8988T (cell line): ENCODE measurements around the gene OR4K14.
"Not testable (repeated sequence)": the region's sequence is repeated elsewhere in the genome, so short reads cannot be mapped to it uniquely, and the experiment has no call there.

ENCODE experiments used
- DNase-seq: peaks from one replicate; pipeline ENCODE4 v3.0.0; 2011

The OR4K14 gene

GRCh38 chr14:20019257-20019865 is at the start of gene OR4K14:
Gene OR4K14 (minus strand): TSS chr14:20019307. CDS start chr14:20015193, 4,114 bp downstream.
- no peak for DNase-seq

- DNase-seq: no peak
Measured at GRCh38 chr14:20059745-20060144, 40.6 kb upstream of the OR4K14 start, which contains the start of gene OR4L1. Gene OR4L1 (plus strand): TSS chr14:20060045. CDS start chr14:20060045, 0 bp downstream.

- DNase-seq: no peak
Measured at GRCh38 chr14:20048202-20048601, 29.1 kb upstream of the OR4K14 start.

GRCh38 chr14:20044243-20044642 is 25.1 kb upstream of the OR4K14 start:
- DNase-seq: no peak

DNA sequence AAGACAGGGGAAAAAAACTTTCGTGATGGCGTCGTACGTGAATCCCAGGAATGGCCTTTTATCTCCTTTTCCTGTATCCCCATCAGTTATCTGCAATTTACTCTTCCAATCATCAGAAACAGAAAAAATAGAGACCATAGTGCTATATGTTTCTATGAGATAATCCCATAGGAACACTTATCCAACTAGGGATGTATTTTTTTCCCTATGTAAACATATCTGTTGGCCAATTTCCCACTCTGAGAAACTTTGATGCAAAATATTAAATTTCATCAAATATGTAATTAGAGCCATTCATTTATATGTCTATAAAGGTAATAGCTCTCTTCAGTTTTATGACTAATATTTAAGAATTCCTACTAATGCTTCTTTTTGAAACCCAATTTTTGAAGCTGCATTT is 16.8 kb upstream of the OR4K14 start, which contains the start of gene OR4K13:
OR4K13 (minus strand) TSS at position 101 of the 400 bp plus-strand sequence. CDS start 1,280 bp downstream, outside the sequence.
- DNase-seq: no peak

- DNase-seq: no peak
Measured at GRCh38 chr14:20035449-20035848, 16.3 kb upstream of the OR4K14 start.

DNA sequence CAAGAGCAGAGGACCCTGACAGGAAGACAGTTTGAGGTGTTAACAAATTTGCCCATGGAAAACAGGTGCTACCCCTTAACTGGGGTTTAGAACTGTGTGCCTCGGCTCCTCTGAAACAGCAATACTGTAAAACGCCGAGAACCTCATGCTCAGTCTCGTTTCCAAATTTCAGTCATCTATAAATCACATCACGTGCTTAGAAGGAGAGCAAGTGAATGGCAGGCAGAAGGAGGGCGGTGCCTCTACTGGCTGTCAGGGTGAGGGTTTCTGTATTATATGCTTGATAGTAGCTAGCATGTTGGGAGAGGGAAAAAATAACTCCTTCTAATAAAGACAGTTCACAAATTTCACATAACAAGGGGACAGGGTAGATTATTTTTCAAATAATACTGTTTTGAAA is 12.0 kb upstream of the OR4K14 start:
- no peak for DNase-seq

- DNase-seq: no peak
Measured at GRCh38 chr14:20008156-20008555, 11.0 kb downstream of the OR4K14 start.

DNA sequence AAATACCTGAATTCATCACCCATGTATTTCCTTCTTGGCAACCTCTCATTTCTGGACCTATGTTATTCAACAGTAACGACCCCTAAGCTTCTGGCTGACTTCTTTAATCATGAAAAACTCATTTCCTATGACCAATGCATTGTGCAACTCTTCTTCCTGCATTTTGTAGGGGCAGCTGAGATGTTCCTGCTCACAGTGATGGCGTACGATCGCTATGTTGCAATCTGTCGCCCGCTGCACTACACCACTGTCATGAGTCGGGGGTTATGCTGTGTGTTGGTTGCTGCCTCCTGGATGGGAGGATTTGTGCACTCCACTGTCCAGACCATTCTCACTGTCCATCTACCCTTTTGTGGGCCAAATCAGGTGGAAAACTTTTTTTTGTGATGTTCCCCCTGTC is 16.8 kb downstream of the OR4K14 start:
- DNase-seq: no peak

DNA sequence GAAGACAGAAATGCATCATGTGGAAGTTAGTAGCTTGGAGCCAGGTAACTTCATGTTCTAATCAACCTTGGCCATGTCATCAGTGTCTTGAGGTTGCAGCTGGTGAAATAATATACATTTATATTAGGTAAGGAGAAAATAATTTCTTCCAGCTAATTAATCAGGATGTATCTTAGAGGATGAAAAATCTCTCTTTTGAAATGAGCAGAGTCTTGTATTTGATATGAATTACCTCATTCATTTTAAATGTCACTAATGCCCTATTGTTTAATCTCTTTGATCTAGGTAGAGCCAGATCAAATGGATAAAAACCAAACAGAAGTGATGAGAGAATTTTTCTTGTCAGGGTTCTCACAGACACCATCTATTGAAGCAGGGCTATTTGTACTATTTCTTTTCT is 17.2 kb downstream of the OR4K14 start, which contains the start of gene OR4Q2:
OR4Q2 (plus strand) TSS at position 301 of the 400 bp plus-strand sequence.
- no peak for DNase-seq

DNA sequence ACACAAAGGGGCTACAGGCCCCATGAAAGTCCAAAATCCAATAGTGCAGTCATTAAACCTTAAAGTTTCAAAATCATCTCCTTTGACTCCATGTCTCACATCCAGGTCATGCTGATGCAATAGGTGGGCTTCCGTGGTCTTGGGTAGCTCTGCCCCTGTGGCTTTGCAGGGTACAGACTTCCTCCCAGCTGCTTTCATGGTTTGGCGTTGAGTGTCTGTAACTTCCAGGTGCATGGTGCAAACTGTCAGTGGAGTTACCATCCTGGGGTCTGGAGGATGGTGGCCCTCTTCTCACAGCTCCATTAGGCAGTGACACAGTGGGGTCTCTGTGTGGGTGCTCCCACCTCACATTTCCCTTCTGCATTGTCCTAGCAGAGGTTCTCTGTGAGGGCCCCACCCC is 25.7 kb downstream of the OR4K14 start:
- DNase-seq: no peak

- DNase-seq: no peak
Measured at GRCh38 chr14:19975291-19975690, 43.8 kb downstream of the OR4K14 start, which contains the start of gene OR4K15. Gene OR4K15 (plus strand): TSS chr14:19975591. CDS start chr14:19975591, 0 bp downstream.

DNA sequence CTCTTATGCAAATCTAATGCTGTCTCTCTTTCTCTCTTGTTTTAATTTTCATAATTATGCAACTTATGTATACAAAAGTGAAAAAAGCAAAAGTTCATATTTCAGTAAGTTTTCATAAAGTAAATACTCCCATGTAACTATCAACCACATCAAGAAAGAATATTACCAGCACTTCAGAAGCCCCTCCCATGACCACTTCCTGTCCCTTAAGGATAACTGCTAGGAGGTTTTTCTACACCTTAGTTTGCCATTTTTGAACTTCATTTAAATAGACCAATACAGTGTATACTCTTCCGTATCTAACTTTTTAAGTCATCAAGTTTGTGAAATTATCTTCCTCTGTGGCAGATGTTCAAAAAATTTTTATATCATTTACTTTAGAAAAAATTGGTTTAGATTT is 44.3 kb downstream of the OR4K14 start:
- DNase-seq: no peak

- not testable (repeated sequence) for DNase-seq
Measured at GRCh38 chr14:19969735-19970134, 49.4 kb downstream of the OR4K14 start.
